Activated CD8-positive, alpha-beta memory T cell treated with anti-CD3 and anti-CD28 coated beads, Interleukin-2, amount 10 ng/mL, durations not matched to agents 7 days and 5 days (primary cell): ENCODE measurements around the gene ADARB2. TPM values are rescaled to one million over a fixed set of nuclear protein-coding genes. Genes with fewer than 3 reads are reported as not detected.

Experiments
- ATAC-seq: fragments of 150-1000 bp; cut with Tn5 transposase; one replicate; pipeline ENCODE4 v1.10.0; 2021; ENCODE audit warnings: moderate library complexity
- CTCF ChIA-PET: fragments of 350-600 bp; sonication (Branson Sonifier 250); formaldehyde crosslinking; loops from one replicate; lab custom pipeline; 2021; ENCODE audit warnings: antibody characterized with exemption; lab: Charles Lee
- DNase-seq: peaks from one replicate; pipeline ENCODE4 v3.0.0-alpha.2; 2020
- H3K27ac Mint-ChIP-seq: one replicate; pipeline ENCODE4 v1.8.0; 2021; ENCODE audit warnings: mild to moderate bottlenecking, mixed read lengths
- H3K27me3 Mint-ChIP-seq: one replicate; pipeline ENCODE4 v1.8.0; 2021; ENCODE audit warnings: mixed read lengths
- H3K36me3 Mint-ChIP-seq: one replicate; pipeline ENCODE4 v1.8.0; 2021; ENCODE audit warnings: mild to moderate bottlenecking, mixed read lengths
- H3K4me1 Mint-ChIP-seq: one replicate; pipeline ENCODE4 v1.8.0; 2021; ENCODE audit warnings: mixed read lengths
- H3K4me3 Mint-ChIP-seq: one replicate; pipeline ENCODE4 v1.8.0; 2021; ENCODE audit warnings: mild to moderate bottlenecking, moderate library complexity, mixed read lengths
- H3K9me3 Mint-ChIP-seq: one replicate; pipeline ENCODE4 v1.8.0; 2022; ENCODE audit warnings: low read depth, mixed read lengths
- total RNA-seq, 2 experiments: library from RNA; stranded (reverse); gene quantifications; one replicate each; pipeline ENCODE4 v1.2.3, GENCODE V29; 2021

ADARB2 gene
- total RNA-seq, 2 experiments from 2014 or later = not detected

DNA sequence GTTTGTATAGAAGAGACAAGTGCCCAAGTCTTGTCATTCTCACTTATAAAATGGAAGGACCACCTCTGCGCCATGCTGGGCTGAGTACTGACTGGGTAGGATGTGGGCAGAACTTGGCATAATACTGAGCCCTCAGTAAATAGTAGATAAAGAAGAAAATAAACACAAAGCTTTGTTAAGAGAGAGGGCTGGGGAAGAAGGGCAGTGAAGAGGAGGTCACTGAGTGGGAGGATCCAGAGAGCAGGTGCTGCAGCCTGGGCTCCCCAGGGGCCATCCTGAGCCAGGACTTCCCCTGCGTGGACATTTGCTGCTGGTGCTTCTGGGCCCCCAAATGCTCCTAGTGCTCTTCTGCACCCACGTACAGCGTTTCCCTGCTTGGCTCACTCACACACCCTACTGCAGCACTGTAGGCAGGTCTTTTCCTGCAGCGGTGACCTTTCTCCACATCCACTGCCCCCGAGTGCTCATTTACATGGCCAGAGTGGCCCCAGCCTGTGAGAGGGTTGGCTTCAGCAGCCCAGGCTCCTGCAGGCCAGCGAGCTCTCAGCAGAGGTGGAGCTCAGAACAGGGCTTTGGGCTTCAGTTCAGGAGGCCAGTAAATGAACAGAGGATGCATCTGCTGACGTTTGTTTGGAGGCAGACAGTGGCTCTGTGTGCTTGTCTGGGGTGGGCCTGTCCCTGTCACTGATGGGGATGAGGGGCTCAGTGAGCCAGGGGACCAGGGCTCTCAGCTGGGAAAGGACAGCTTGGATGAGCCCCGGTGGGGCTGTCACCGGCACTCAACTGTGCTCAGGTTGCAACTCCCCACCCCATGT is 164.6 kb downstream of the ADARB2 start:
- Mint-ChIP-seq H3K27ac (no peak overlapping the region), H3K27me3 (no peaks in the 10 kb centered on the region), H3K4me1 (no peaks in the 10 kb centered on the region), H3K9me3 (peaks cover 9% of the 10 kb centered on the region), H3K4me3 (no peak overlapping the region), H3K36me3 (no peaks in the 10 kb centered on the region)
- CTCF ChIA-PET = no interaction called here
- DNase-seq (no peak), ATAC-seq (no peak)

DNA sequence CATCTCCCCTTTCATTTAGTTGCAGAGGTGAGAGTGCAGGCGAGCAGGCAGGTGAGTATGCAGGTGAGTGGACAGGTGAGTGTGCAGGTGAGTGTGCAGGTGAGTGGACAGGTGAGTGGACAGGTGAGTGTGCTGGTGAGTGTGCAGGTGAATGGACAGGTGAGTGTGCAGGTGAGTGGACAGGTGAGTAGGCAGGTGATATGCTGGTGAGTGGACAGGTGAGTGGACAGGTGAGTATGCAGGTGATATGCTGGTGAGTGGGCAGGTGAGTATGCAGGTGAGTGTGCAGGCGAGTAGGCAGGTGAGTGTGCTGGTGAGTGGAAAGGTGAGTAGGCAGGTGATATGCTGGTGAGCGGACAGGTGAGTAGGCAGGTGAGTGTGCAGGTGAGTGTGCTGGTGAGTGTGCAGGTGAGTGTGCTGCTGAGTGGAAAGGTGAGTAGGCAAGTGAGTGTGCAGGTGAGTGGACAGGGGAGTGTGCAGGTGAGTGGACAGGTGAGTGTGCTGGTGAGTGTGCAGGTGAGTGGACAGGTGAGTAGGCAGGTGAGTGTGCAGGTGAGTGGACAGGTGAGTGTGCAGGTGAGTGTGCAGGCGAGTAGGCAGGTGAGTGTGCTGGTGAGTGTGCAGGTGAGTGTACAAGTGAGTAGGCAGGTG is 165.6 kb downstream of the ADARB2 start:
- Mint-ChIP-seq H3K4me3 (no peak overlapping the region), H3K4me1 (no peaks in the 10 kb centered on the region), H3K27ac (no peak overlapping the region), H3K9me3 (peaks cover 9% of the 10 kb centered on the region), H3K27me3 (no peaks in the 10 kb centered on the region), H3K36me3 (no peaks in the 10 kb centered on the region)
- ATAC-seq (no peak), DNase-seq (no peak)
- CTCF ChIA-PET = no interaction called here

GRCh38 chr10:1570416-1571051 is 166.8 kb downstream of the ADARB2 start:
- CTCF ChIA-PET = no interaction called here
- H3K4me3 Mint-ChIP-seq = no peak overlapping the region
- no peak for ATAC-seq
- peaks cover 9% of the 10 kb centered on the region for H3K9me3 Mint-ChIP-seq
- no peaks in the 10 kb centered on the region for H3K4me1 Mint-ChIP-seq
- H3K27ac Mint-ChIP-seq = no peak overlapping the region
- DNase-seq = no peak
- no peaks in the 10 kb centered on the region for H3K27me3 Mint-ChIP-seq
- no peaks in the 10 kb centered on the region for H3K36me3 Mint-ChIP-seq

GRCh38 chr10:1569208-1569607 is 168.1 kb downstream of the ADARB2 start:
- no peaks in the 10 kb centered on the region for H3K27me3 Mint-ChIP-seq
- DNase-seq (no peak), ATAC-seq (no peak)
- no peaks in the 10 kb centered on the region for H3K36me3 Mint-ChIP-seq
- H3K27ac Mint-ChIP-seq = no peak overlapping the region
- peaks cover 9% of the 10 kb centered on the region for H3K9me3 Mint-ChIP-seq
- CTCF ChIA-PET = no interaction called here
- H3K4me1 Mint-ChIP-seq = no peaks in the 10 kb centered on the region
- no peak overlapping the region for H3K4me3 Mint-ChIP-seq

- Mint-ChIP-seq H3K9me3 (peaks cover 9% of the 10 kb centered on the region), H3K4me3 (no peak overlapping the region), H3K4me1 (no peaks in the 10 kb centered on the region), H3K36me3 (no peaks in the 10 kb centered on the region), H3K27me3 (no peaks in the 10 kb centered on the region), H3K27ac (no peak overlapping the region)
- CTCF ChIA-PET = no interaction called here
- ATAC-seq (no peak), DNase-seq (no peak)
Measured at GRCh38 chr10:1567742-1568495, 169.4 kb downstream of the ADARB2 start.

DNA sequence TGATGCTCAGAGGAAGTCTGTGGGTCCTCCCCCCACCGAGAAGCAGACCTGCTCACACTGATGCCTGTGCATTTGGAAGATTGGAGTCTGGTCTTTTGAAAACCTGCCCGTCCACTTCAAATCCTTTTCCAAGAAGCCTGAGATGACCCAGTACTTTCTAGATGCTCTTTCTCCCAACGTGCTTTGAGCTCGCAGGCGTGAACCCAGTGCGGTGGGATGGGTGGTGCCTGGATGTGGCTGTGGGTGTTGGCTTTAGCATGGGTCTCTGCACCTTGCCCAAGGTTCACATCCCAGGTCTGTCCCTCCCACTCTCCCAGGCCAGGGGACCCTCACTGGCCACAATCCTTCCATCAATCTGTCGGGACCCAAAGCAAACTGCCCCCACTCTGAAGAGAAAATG is 170.2 kb downstream of the ADARB2 start:
- no peaks in the 10 kb centered on the region for H3K27me3 Mint-ChIP-seq
- CTCF ChIA-PET = no interaction called here
- no peaks in the 10 kb centered on the region for H3K36me3 Mint-ChIP-seq
- no peaks in the 10 kb centered on the region for H3K4me1 Mint-ChIP-seq
- no peak for DNase-seq
- no peak overlapping the region for H3K27ac Mint-ChIP-seq
- H3K4me3 Mint-ChIP-seq = no peak overlapping the region
- ATAC-seq = no peak
- H3K9me3 Mint-ChIP-seq = peaks cover 8% of the 10 kb centered on the region

DNA sequence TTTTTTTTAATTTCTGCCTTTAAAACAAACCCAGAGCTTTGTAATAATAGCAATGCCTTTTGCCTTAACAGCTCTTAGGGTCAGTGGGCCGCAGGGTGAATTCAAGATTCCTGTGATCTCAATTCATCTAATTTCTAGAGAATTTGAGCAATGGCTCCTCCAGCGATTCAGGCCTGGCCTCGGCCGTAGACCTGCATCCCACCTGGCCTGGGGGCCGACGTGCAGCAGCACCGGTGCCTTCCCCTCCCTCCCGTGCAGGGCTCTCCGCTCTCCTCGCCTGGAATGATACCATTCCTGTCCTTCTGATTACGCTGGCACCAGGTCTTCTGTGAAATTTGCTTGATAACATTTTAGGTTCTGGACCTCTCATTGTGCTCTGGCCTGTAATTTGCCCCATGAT is 172.5 kb downstream of the ADARB2 start:
- no peak overlapping the region for H3K27ac Mint-ChIP-seq
- peaks cover 2% of the 10 kb centered on the region for H3K27me3 Mint-ChIP-seq
- ATAC-seq (no peak), DNase-seq (no peak)
- no peaks in the 10 kb centered on the region for H3K36me3 Mint-ChIP-seq
- H3K9me3 Mint-ChIP-seq = no peaks in the 10 kb centered on the region
- H3K4me3 Mint-ChIP-seq = no peak overlapping the region
- H3K4me1 Mint-ChIP-seq = no peaks in the 10 kb centered on the region
- CTCF ChIA-PET = no interaction called here

- CTCF ChIA-PET = no interaction called here
- no peak overlapping the region for H3K27ac Mint-ChIP-seq
- peaks cover 4% of the 10 kb centered on the region for H3K27me3 Mint-ChIP-seq
- no peaks in the 10 kb centered on the region for H3K36me3 Mint-ChIP-seq
- ATAC-seq (no peak), DNase-seq (no peak)
- H3K4me3 Mint-ChIP-seq = no peak overlapping the region
- H3K9me3 Mint-ChIP-seq = no peaks in the 10 kb centered on the region
- H3K4me1 Mint-ChIP-seq = no peaks in the 10 kb centered on the region
Measured at GRCh38 chr10:1563028-1563427, 174.3 kb downstream of the ADARB2 start.

DNA sequence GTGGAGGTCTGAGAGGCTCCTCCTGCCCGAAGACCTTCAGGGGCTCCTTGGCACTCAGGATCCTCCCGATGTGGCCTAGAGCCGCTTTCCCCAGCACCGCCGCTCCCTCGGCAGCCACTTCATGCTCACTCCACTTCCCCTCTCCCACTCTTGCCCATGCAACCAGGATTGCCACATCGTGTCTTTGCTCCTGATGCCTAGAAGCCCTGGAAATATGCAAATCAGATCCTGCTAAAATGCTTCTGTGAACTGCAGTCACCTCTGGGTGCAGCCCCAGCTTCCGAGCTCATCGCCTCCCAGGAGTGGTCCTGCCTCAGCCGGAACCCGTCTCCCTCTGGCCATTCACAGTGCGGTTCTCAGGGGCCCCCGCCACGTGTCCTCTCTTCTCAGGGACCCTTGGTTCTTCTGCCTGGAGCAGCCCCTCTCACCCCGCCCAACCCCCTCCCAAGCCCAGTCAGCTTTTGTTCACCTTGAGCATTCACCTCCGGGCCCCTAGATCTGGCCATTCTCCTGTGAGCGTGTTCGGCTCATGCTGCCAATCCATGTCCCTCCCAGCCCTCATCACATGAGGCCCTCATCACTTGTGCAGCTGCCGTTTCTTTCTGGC is 175.5 kb downstream of the ADARB2 start:
- CTCF ChIA-PET = no interaction called here
- peaks cover 4% of the 10 kb centered on the region for H3K27me3 Mint-ChIP-seq
- no peaks in the 10 kb centered on the region for H3K4me1 Mint-ChIP-seq
- H3K4me3 Mint-ChIP-seq = no peak overlapping the region
- H3K9me3 Mint-ChIP-seq = no peaks in the 10 kb centered on the region
- no peak overlapping the region for H3K27ac Mint-ChIP-seq
- H3K36me3 Mint-ChIP-seq = no peaks in the 10 kb centered on the region
- ATAC-seq = no peak
- no peak for DNase-seq

DNA sequence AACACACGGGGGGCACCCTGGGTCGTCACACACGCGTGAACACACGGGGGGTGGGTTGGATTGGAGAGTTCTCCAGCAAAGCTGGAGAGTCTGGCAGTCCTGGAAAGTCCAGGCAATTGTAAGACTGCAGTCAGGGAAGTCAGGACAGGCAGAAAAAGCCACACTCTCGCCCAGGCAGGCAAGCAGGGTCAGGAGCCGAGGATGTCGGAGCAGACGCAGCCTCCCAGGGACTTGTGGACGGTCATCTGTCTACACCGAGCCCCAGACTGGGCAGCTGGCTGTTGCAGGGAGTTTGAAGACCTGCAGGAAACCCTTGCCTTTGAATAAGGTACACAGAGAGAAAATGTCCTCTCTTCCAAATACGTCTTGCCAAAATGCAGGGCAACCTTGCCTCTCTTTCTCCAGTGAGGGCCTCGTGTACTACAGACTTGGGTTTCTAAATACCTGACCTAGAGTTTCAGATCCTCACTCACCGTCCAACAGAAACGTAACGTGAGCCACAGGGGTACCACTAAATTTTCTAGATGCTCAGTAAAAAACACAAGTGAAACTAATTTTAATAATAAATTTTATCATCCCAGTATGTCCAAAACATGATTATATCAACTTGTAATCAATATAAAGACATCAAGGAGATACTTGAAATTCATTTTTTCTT is 176.7 kb downstream of the ADARB2 start:
- Mint-ChIP-seq H3K27me3 (peaks cover 4% of the 10 kb centered on the region), H3K4me1 (no peaks in the 10 kb centered on the region), H3K36me3 (no peaks in the 10 kb centered on the region), H3K4me3 (no peak overlapping the region), H3K27ac (no peak overlapping the region), H3K9me3 (no peaks in the 10 kb centered on the region)
- DNase-seq (no peak), ATAC-seq (no peak)
- CTCF ChIA-PET = no interaction called here

DNA sequence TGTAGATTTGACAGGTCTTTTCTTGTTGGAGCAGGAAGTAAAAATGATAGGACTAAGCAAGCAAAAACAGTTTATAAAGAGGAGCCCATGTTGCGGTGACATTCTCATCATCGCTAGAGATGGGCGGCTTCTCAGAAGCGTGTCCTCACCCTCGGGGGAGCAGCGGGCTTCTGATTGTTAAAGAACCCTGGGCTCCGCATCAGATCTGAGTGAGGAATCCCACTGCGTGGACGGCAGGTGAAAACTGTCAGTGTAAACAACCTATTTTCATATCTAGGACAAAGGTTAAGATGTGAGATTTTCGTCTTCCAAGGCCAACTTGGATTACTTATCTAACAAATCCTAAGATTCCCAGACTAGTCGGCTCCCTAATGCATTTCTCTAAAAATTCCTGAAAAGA is 177.6 kb downstream of the ADARB2 start:
- H3K36me3 Mint-ChIP-seq = no peaks in the 10 kb centered on the region
- no peak overlapping the region for H3K4me3 Mint-ChIP-seq
- CTCF ChIA-PET = no interaction called here
- H3K4me1 Mint-ChIP-seq = no peaks in the 10 kb centered on the region
- DNase-seq (no peak), ATAC-seq (no peak)
- no peaks in the 10 kb centered on the region for H3K9me3 Mint-ChIP-seq
- H3K27me3 Mint-ChIP-seq = peaks cover 4% of the 10 kb centered on the region
- no peak overlapping the region for H3K27ac Mint-ChIP-seq

GRCh38 chr10:1559311-1559710 is 178.0 kb downstream of the ADARB2 start:
- no peak for ATAC-seq
- no peaks in the 10 kb centered on the region for H3K4me1 Mint-ChIP-seq
- CTCF ChIA-PET = no interaction called here
- peaks cover 4% of the 10 kb centered on the region for H3K27me3 Mint-ChIP-seq
- no peaks in the 10 kb centered on the region for H3K36me3 Mint-ChIP-seq
- no peaks in the 10 kb centered on the region for H3K9me3 Mint-ChIP-seq
- no peak for DNase-seq
- no peak overlapping the region for H3K4me3 Mint-ChIP-seq
- H3K27ac Mint-ChIP-seq = no peak overlapping the region

- Mint-ChIP-seq H3K27ac (no peak overlapping the region), H3K27me3 (peaks cover 4% of the 10 kb centered on the region), H3K4me3 (no peak overlapping the region), H3K36me3 (no peaks in the 10 kb centered on the region), H3K4me1 (no peaks in the 10 kb centered on the region), H3K9me3 (no peaks in the 10 kb centered on the region)
- no peak for ATAC-seq
- CTCF ChIA-PET = no interaction called here
- DNase-seq = no peak
Measured at GRCh38 chr10:1558906-1559305, 178.4 kb downstream of the ADARB2 start.
